Measurements from ENCODE around the gene SHISAL1. TPM values are rescaled to one million over a fixed set of nuclear protein-coding genes. Genes with fewer than 3 reads are reported as not detected.
A peak's percentile ranks its signal among the peaks of the same experiment; 100 is the strongest.

Gene SHISAL1
- total and polyA plus RNA-seq, 4 donors, result 0.12 to 0.74 (median 0.34) TPM

DNA sequence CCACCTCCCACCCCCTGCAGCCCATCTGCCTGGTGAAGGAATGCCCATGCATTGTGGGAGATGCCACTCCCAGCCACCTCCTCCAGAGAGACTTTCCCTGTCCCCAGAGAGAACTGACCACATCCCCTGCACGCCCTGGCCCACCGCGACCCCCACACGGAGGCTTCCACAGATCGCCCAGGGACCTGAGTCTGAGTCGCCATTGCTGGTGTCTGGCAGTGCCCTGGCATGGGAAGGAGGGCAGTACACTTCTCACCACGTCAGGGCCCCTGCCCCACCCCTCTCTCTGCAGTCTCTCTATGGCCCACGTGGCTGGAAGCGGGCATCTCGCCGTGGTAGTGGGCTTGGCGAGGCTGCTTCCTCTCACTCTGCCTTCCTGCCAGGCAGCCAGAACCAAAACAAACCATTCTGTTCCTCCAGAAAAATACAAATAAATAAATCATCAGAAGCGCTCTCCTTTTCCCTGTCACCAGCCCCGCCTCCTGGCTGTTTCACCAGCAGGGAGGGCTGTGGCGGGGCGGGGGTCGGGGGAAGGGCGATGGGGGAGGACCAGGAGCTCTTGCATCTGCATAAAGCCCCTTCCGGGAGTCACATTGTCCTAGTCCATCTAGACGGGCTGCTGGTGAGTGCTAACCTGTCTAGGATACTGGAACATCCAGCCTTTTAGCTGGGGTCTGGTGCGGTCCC lies 20.9 kb downstream of the SHISAL1 start:
- ATAC-seq (ENCODE audit: insufficient read depth, low FRiP score) (no peak), DNase-seq (peak in 1 of 3 donors; percentile 29)
- H3K27ac ChIP-seq (ENCODE audit: low read depth in 1 of 2, low read length in 1 of 2), result no peak overlapping the region
- H3K4me3 ChIP-seq, result no peak overlapping the region
- H3K27me3 ChIP-seq (ENCODE audit: control insufficient read depth in 3 of 3, insufficient read depth in 3 of 3, low read length in 2 of 3), result no peaks in the 10 kb centered on the region
- TF ChIP-seq, protein P1, sequence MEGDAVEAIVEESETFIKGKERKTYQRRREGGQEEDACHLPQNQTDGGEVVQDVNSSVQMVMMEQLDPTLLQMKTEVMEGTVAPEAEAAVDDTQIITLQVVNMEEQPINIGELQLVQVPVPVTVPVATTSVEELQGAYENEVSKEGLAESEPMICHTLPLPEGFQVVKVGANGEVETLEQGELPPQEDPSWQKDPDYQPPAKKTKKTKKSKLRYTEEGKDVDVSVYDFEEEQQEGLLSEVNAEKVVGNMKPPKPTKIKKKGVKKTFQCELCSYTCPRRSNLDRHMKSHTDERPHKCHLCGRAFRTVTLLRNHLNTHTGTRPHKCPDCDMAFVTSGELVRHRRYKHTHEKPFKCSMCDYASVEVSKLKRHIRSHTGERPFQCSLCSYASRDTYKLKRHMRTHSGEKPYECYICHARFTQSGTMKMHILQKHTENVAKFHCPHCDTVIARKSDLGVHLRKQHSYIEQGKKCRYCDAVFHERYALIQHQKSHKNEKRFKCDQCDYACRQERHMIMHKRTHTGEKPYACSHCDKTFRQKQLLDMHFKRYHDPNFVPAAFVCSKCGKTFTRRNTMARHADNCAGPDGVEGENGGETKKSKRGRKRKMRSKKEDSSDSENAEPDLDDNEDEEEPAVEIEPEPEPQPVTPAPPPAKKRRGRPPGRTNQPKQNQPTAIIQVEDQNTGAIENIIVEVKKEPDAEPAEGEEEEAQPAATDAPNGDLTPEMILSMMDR (IDR thresholded peaks at IDR 0.05; ENCODE audit: control extremely low read depth, extremely low read depth), result no peak
- no peak overlapping the region for H3K9ac ChIP-seq (ENCODE audit: insufficient read depth in 1 of 2, low read length in 2 of 2)
- 47 to 51% methylated on average over 21 of the region's 21 CpGs for WGBS, 2 donors
- H3K9me3 ChIP-seq (ENCODE audit: control insufficient read depth in 4 of 4, insufficient read depth in 3 of 4, low read length in 3 of 4), result peaks cover 0 to 3% (median 2%) of the 10 kb centered on the region in 4 donors
- no peaks in the 10 kb centered on the region for H3K36me3 ChIP-seq (ENCODE audit: control insufficient read depth in 4 of 4, insufficient read depth in 4 of 4, low read length in 4 of 4)
- peaks cover 0 to 15% (median 0%) of the 10 kb centered on the region in 5 donors for H3K4me1 ChIP-seq (ENCODE audit: control insufficient read depth in 5 of 5, insufficient read depth in 5 of 5, low read length in 5 of 5)

DNA sequence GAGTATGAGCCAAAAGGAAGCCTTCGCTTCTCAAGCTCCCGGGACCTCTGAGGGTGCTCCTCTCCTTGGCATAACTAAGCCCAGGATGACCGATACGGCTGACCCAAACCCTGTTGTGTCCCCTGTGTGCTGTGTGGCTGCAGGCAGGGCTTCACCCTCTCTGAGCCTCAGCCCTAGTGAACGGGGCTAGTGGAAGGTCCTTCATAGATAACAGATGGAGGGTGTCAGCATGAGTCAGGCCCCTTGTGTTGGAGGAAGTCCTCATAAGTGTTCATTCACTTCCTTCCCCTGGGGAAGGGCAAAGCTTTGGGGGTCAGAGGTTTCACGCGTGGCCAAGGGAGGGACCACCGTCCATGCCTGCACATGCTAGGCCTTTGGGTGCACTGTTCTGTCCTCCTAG lies 21.5 kb downstream of the SHISAL1 start:
- 68 to 70% methylated on average over 8 of the region's 8 CpGs for WGBS, 2 donors
- no peak overlapping the region for H3K9ac ChIP-seq (ENCODE audit: insufficient read depth in 1 of 2, low read length in 2 of 2)
- TF ChIP-seq, protein P1 (IDR thresholded peaks at IDR 0.05; ENCODE audit: control extremely low read depth, extremely low read depth), result no peak
- no peak overlapping the region for H3K27ac ChIP-seq (ENCODE audit: low read depth in 1 of 2, low read length in 1 of 2)
- H3K9me3 ChIP-seq (ENCODE audit: control insufficient read depth in 4 of 4, insufficient read depth in 3 of 4, low read length in 3 of 4), result peaks cover 0 to 3% (median 2%) of the 10 kb centered on the region in 4 donors
- DNase-seq, result no peak
- no peaks in the 10 kb centered on the region for H3K36me3 ChIP-seq (ENCODE audit: control insufficient read depth in 4 of 4, insufficient read depth in 4 of 4, low read length in 4 of 4)
- H3K4me1 ChIP-seq (ENCODE audit: control insufficient read depth in 5 of 5, insufficient read depth in 5 of 5, low read length in 5 of 5), result peaks cover 0 to 20% (median 0%) of the 10 kb centered on the region in 5 donors
- no peak for ATAC-seq (ENCODE audit: insufficient read depth, low FRiP score)
- no peaks in the 10 kb centered on the region for H3K27me3 ChIP-seq (ENCODE audit: control insufficient read depth in 3 of 3, insufficient read depth in 3 of 3, low read length in 2 of 3)
- H3K4me3 ChIP-seq, result no peak overlapping the region

DNA sequence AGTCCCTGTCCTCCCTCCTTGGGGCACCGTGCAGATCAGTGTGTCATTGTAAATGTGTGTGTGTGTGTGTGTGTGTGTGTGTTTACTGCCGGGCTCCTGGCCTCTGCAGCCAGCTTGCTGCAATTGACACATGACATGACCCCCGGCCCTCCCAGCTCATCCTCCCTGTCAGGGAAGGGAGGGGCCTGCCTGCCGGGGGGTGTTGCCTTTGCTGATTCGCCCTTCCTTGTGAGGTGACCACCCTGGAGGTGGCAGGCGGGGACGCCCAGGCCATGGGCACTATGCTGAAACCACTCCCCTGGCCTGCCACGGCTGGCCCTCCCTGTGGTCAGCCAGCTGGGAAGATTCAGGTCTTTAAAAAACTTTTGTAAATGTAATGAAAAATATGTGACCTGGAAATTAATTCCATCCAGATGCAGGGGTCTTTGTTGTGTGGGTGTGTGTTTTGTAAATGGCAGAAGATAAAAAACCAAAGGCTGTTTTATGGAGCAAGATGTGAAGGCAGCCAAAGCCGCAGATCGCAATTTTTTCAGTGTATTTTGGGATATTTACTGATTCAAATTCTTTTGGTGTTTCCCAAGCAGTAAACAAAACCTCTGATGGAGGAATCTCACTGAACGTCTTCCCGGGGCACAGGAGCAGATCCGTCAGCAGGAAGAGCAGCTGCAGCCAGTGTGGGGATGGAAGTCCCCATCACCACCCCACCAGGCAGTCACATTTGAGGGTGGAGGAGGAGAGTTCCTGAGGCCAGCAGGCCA lies 23.2 kb downstream of the SHISAL1 start:
- ATAC-seq (ENCODE audit: insufficient read depth, low FRiP score) (no peak), DNase-seq (peak; percentile 31 to 68 (median 49))
- peaks cover 0 to 27% (median 0%) of the 10 kb centered on the region in 5 donors for H3K4me1 ChIP-seq (ENCODE audit: control insufficient read depth in 5 of 5, insufficient read depth in 5 of 5, low read length in 5 of 5)
- no peak overlapping the region for H3K27ac ChIP-seq (ENCODE audit: low read depth in 1 of 2, low read length in 1 of 2)
- no peaks in the 10 kb centered on the region for H3K27me3 ChIP-seq (ENCODE audit: control insufficient read depth in 3 of 3, insufficient read depth in 3 of 3, low read length in 2 of 3)
- H3K9ac ChIP-seq (ENCODE audit: insufficient read depth in 1 of 2, low read length in 2 of 2), result no peak overlapping the region
- H3K4me3 ChIP-seq, result no peak overlapping the region
- H3K9me3 ChIP-seq (ENCODE audit: control insufficient read depth in 4 of 4, insufficient read depth in 3 of 4, low read length in 3 of 4), result peaks cover 0 to 3% (median 2%) of the 10 kb centered on the region in 4 donors
- WGBS, 2 donors, result 59 to 80% methylated on average over 12 to 13 of the region's 13 CpGs
- H3K36me3 ChIP-seq (ENCODE audit: control insufficient read depth in 4 of 4, insufficient read depth in 4 of 4, low read length in 4 of 4), result no peaks in the 10 kb centered on the region
- TF ChIP-seq, protein P1 (IDR thresholded peaks at IDR 0.05; ENCODE audit: control extremely low read depth, extremely low read depth), result no peak
